ENCODE measurements around the gene PTPRD.

GRCh38 chr9:10104774-10105173 is 508.0 kb downstream of the PTPRD start:
- TF ChIP-seq EZH2 (IDR thresholded peaks at IDR 0.05) (no peak), FOXP2 (optimal IDR thresholded peaks at IDR 0.05; ENCODE audit: control extremely low read depth, extremely low read length, insufficient read depth) (no peak)
